NB4 (cell line): ENCODE results near the gene TEN1.
"Not testable (repeated sequence)": the region's sequence is repeated elsewhere in the genome, so short reads cannot be mapped to it uniquely, and the experiment has no call there.

Experiments
- DNase-seq: peaks from one replicate; pipeline ENCODE4 v3.0.0; 2010; ENCODE audit warnings: low read depth
- H3K4me3 ChIP-seq: one replicate; pipeline ENCODE4 v1.5.1; 2011; ENCODE audit warnings: mild to moderate bottlenecking, low read depth, low read length, moderate library complexity
- MYC ChIP-seq: IDR thresholded peaks from 2 replicates; pipeline ENCODE4 v1.6.1; 2011; ENCODE audit warnings: low read depth, low read length
- POLR2A ChIP-seq: IDR thresholded peaks from 2 replicates; pipeline ENCODE4 v1.6.1; 2011; ENCODE audit warnings: mild to moderate bottlenecking; ENCODE audit not compliant: insufficient read length; ENCODE audit errors: extremely low read depth
- TF ChIP-seq, protein P1 (sequence below): IDR thresholded peaks from 2 replicates; pipeline ENCODE4 v1.6.1; 2011; ENCODE audit warnings: low read depth, low read length
- TF ChIP-seq, protein P2 (sequence below): IDR thresholded peaks from one replicate; pipeline ENCODE4 v1.5.1; 2012; ENCODE audit warnings: low read depth, low read length

TEN1 gene

DNA sequence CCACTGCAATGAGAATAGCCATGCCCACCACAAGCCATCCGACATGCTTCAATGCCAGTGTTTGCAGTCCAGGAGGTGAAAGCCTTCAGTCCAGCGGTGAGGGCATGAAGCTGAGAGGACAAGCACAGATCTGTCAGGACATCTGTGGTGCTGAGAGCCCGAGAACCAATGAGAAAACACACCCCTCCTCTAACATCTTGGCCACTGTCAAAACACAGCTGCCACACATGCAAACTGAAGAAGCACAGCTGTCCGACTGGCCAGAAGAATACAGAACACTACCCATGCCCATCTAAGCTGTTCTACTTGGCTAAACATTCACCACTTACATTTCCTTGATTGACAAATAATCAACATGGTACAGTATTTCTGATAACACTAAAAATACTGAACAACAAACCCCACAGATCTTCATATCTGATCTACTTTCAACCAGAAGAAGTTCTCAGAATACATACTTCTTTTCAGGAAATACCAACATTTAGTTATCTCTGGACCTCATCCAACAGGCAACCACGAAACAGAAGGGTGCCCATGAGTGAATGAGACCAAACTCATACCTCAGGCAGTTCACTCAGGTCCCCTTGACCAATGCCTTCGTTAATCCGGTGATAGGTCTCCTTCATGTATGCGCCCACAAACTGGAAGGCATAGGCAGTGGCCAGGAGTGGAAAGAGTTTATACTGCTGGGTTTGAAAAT is 28.0 kb upstream of the TEN1 start:
- no peak for DNase-seq
- no peak overlapping the region for H3K4me3 ChIP-seq
- no peak for TF ChIP-seq POLR2A
- TF ChIP-seq, protein P1, sequence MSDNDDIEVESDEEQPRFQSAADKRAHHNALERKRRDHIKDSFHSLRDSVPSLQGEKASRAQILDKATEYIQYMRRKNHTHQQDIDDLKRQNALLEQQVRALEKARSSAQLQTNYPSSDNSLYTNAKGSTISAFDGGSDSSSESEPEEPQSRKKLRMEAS, result no peak
- no peak for TF ChIP-seq MYC
- TF ChIP-seq, protein P2, sequence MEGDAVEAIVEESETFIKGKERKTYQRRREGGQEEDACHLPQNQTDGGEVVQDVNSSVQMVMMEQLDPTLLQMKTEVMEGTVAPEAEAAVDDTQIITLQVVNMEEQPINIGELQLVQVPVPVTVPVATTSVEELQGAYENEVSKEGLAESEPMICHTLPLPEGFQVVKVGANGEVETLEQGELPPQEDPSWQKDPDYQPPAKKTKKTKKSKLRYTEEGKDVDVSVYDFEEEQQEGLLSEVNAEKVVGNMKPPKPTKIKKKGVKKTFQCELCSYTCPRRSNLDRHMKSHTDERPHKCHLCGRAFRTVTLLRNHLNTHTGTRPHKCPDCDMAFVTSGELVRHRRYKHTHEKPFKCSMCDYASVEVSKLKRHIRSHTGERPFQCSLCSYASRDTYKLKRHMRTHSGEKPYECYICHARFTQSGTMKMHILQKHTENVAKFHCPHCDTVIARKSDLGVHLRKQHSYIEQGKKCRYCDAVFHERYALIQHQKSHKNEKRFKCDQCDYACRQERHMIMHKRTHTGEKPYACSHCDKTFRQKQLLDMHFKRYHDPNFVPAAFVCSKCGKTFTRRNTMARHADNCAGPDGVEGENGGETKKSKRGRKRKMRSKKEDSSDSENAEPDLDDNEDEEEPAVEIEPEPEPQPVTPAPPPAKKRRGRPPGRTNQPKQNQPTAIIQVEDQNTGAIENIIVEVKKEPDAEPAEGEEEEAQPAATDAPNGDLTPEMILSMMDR, result no peak

DNA sequence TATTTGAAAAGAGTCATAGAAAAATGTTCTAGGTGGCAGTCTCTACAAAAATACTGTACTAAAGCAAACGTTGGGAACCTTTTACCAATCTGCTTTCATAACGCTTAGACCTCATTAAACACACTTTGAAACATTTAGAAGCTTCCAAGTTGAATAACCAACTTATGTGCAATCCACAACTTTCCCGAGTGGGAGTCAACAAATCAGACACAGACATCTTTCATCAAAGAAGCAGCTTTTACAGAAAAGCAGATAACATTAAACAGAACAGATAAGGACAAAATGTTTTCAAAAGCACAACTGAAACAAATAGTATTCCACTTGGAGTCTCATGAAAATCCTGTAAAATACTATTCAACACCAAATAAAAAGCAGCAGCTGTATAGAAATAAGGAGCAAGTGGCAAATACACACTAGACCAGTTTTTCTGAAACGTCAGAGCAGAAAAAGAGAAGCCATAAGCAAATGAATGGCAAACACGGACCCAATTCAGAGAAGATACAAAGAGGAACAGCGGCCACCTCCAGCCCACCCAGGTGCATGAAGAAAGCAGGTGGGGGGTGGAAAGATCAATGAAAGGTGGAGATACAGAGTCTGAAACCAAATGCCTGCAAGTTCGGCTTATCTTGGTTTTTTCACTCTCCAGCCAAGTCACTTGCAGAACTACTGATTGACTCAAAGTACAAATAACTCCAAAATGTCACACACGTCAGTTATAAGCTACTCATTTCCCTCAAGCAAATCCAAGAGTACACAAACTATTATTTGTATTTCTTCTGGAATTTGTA is 19.8 kb upstream of the TEN1 start:
- TF ChIP-seq, protein P2, result no peak
- TF ChIP-seq MYC (no peak), POLR2A (no peak)
- TF ChIP-seq, protein P1, result no peak

DNA sequence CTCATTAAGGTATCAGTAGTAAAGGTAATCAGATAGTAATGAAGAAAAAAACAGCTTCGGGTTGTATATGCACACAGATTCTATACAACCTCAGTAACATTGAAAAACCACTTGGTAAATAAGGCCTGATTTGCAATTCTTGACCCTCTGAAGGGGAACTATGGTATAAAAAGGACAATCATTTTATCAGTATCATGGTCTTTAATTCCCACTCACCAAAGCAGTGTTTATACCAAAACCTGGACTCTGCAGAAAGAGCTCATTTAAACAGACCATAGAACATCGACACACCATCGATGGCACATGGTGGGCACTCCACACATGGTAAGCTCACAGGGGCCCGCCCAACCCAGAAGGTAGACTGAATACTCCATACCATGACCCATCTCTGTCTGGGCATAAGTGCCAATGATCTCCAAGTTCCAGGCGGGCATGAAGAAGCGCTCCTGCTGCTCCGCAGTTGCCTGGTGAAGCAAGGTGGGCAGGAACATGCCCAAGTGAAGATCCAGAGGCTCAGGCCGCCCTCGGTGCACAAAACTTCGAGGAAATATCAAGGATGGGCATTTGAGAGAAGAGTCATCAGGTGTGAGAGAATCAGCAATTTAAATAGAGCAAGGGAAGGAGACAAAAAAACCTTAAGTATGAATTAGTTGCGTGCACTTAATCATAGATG is 19.1 kb upstream of the TEN1 start:
- no peak overlapping the region for H3K4me3 ChIP-seq
- TF ChIP-seq MYC (no peak), POLR2A (no peak)
- TF ChIP-seq, protein P2, result no peak
- TF ChIP-seq, protein P1, result no peak
- no peak for DNase-seq

More for the DNA sequence above, 19.8 kb upstream of the TEN1 start:
- no peak overlapping the region for H3K4me3 ChIP-seq
- DNase-seq, result no peak

DNA sequence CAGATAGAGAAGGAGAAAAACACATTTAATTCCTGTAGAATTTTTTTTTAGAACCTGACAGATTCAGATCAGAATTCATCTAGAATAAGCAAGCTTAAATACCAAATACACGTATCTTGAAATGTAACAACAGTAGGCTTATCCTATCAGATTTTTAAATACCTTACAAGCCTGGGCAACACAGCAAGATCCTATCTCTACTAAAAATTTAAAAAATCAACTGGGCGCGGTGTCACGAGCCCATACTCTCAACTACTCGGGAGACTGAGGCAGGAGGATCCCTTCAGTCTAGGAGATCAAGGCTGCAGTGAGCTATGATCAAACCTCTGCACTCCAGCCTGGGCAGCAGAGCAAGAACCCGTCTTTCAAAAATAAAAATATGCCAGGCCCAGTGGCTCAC is 13.6 kb upstream of the TEN1 start:
- TF ChIP-seq POLR2A, result no peak
- TF ChIP-seq, protein P1, result no peak
- no peak for TF ChIP-seq MYC
- TF ChIP-seq, protein P2, result no peak
- no peak for DNase-seq
- H3K4me3 ChIP-seq, result no peak overlapping the region

DNA sequence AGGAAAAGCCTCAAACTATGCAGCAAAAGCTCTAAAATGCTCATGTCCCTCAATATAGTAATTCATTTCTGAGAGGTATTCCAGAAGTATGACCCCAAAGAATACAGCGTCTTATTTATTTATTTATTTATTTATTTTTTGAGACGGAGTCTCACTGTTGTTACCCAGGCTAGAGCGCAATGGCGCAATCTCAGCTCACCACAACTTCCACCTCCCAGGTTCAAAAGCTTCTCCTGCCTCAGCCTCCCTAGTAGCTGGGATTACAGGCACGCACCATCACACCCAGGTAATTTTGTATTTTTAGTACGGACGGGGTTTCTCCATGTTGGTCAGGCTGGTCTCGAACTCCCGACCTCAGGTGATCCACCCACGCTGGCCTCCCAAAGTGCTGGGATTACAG is 10.0 kb upstream of the TEN1 start:
- not testable (repeated sequence) for H3K4me3 ChIP-seq

DNA sequence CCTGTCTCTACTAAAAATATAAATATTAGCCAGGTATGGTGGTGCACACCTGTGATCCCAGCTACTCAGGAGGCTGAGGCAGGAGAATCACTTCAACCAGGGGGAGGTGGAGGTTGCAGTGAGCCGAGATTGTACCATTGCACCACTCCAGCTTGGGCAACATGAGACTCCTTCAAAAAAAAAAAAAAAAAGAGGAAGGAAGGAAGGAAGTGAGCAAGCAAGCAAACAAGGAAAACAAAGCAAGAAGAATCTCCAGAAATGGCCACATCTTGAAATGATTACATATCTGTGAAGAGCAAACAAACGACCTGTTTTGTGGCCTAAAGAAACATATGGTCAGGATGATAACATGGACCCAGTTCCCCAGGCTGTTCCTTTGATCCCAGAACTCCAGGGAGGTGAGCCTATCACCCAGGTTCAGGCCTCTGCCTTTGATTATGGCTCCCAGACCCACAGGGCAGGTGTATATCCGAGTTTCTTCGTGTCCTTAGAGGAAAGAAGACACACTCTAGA is 9.0 kb upstream of the TEN1 start:
- DNase-seq, result peak; percentile 25

More for the DNA sequence above, 10.0 kb upstream of the TEN1 start:
- not testable (repeated sequence) for DNase-seq

More for the DNA sequence above, 9.0 kb upstream of the TEN1 start:
- TF ChIP-seq, protein P2, result no peak
- TF ChIP-seq, protein P1, result no peak
- H3K4me3 ChIP-seq, result no peak overlapping the region
